DND-41 (cell line): ENCODE data around the gene ZNF213.

Source experiments
- EZH2 ChIP-seq: IDR thresholded peaks from 3 replicates; pipeline ENCODE4 v1.6.1; 2012; ENCODE audit warnings: borderline replicate concordance, low read depth, mild to moderate bottlenecking, moderate library complexity, low read length, inconsistent platforms; ENCODE audit not compliant: severe bottlenecking
- TF ChIP-seq, protein P1 (sequence below): IDR thresholded peaks from 2 replicates; pipeline ENCODE4 v1.5.1; 2012; ENCODE audit warnings: borderline replicate concordance, low read length, moderate library complexity, mild to moderate bottlenecking; ENCODE audit not compliant: poor library complexity, severe bottlenecking; ENCODE audit errors: extremely low read depth

DNA sequence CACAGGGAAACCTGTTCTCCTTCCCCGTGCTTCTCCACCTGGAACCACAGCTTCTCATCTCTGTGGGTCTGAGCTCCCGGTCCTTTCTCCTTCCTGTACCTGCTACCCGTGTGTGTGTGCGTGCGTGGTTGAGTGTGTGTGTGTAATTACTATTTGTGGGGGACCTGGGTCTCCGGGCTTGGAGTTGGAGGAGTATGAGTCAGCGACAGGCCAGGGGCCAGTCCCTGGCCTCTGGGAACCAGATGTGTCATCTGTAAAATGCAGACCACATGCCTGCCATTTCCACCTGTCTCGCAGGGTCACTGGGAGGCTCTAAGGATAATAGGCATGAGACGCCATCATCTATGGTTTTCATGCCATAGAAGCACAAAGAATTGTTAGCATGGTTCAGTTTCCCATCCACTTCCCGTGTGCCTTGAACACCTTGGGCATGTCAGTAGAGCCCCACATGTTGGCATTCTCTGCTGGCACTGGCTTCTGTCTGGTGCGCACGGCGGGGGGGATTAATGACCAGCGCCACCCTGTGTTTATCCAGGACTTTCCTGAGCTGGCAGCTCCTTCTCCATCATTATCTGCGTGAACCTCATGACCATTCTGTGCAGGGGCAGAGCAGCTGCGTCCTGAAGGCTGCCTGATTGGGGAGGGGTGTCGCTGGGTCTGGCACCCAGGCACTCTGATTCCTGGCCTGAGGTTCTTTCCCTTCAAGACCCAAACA, 20.9 kb upstream of the ZNF213 start:
- TF ChIP-seq, protein P1, sequence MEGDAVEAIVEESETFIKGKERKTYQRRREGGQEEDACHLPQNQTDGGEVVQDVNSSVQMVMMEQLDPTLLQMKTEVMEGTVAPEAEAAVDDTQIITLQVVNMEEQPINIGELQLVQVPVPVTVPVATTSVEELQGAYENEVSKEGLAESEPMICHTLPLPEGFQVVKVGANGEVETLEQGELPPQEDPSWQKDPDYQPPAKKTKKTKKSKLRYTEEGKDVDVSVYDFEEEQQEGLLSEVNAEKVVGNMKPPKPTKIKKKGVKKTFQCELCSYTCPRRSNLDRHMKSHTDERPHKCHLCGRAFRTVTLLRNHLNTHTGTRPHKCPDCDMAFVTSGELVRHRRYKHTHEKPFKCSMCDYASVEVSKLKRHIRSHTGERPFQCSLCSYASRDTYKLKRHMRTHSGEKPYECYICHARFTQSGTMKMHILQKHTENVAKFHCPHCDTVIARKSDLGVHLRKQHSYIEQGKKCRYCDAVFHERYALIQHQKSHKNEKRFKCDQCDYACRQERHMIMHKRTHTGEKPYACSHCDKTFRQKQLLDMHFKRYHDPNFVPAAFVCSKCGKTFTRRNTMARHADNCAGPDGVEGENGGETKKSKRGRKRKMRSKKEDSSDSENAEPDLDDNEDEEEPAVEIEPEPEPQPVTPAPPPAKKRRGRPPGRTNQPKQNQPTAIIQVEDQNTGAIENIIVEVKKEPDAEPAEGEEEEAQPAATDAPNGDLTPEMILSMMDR, result peak; percentile 33
- no peak for TF ChIP-seq EZH2
